ENCODE measurements around the gene AQR. TPM values are rescaled to one million over a fixed set of nuclear protein-coding genes. Genes with fewer than 3 reads are reported as not detected.

AQR gene
- total RNA-seq, 2 experiments from 2014 or later: 35.5 to 36.4 TPM

- no peak overlapping the region for H3K4me3 Mint-ChIP-seq
- DNase-seq (no peak), ATAC-seq (no peak)
- no peaks in the 10 kb centered on the region for H3K36me3 Mint-ChIP-seq (ENCODE audit: low read depth)
- ChIA-PET POLR2A (no interaction called here), CTCF (no interaction called here)
- H3K27ac Mint-ChIP-seq: no peak overlapping the region
- peaks cover 2% of the 10 kb centered on the region for H3K9me3 Mint-ChIP-seq
- peaks cover 15% of the 10 kb centered on the region for H3K27me3 Mint-ChIP-seq
- intact Hi-C loops (cut with micrococcal nuclease): no loop called here
- TF ChIP-seq CTCF (IDR thresholded peaks at IDR 0.05): no peak
- H3K4me1 Mint-ChIP-seq (ENCODE audit: low read depth): peaks cover 5% of the 10 kb centered on the region
These were observed 166.5 kb downstream of the AQR start for GRCh38 chr15:34802803-34803750.

GRCh38 chr15:34802371-34802770, 167.2 kb downstream of the AQR start:
- CTCF ChIA-PET: no interaction called here
- H3K4me1 Mint-ChIP-seq (ENCODE audit: low read depth): peaks cover 5% of the 10 kb centered on the region
- POLR2A ChIA-PET: no interaction called here
- H3K36me3 Mint-ChIP-seq (ENCODE audit: low read depth): no peaks in the 10 kb centered on the region
- no peak overlapping the region for H3K4me3 Mint-ChIP-seq
- intact Hi-C loops (cut with micrococcal nuclease): no loop called here
- H3K9me3 Mint-ChIP-seq: peaks cover 2% of the 10 kb centered on the region
- no peak for ATAC-seq
- H3K27ac Mint-ChIP-seq: no peak overlapping the region
- peaks cover 18% of the 10 kb centered on the region for H3K27me3 Mint-ChIP-seq
- DNase-seq: no peak
- no peak for TF ChIP-seq CTCF (IDR thresholded peaks at IDR 0.05)

Other genes with a start within 250 kb of the AQR start
- gene GJD2, start 214.7 kb downstream of the AQR start, total RNA-seq: not detected
- gene ACTC1, start 174.2 kb downstream of the AQR start, total RNA-seq: not detected
- 10 to 100 TPM; 67.0 to 67.2 TPM for gene ZNF770, start 18.5 kb upstream of the AQR start, total RNA-seq
- not detected for gene NANOGP8, start 115.6 kb upstream of the AQR start, total RNA-seq

Data from activated CD8-positive, alpha-beta T cell treated with anti-CD3 and anti-CD28 coated beads for 36 hours (primary cell).